Peyer's patch (tissue), 4 donors: ENCODE results near the gene IL1RN. TPM values are rescaled to one million over a fixed set of nuclear protein-coding genes. Genes with fewer than 3 reads are reported as not detected.
A peak's percentile ranks its signal among the peaks of the same experiment; 100 is the strongest.

Experiments used
- DNase-seq, 3 donors: peaks; one replicate each; pipeline ENCODE4 v3.0.0-alpha.2; 2017 to 2019
- H3K27ac ChIP-seq, 4 donors: fragments of 200-600 bp; sonication (generic); one replicate each; pipeline ENCODE4 v1.5.1; 2016 to 2019
- H3K27me3 ChIP-seq, 2 donors: fragments of 200-600 bp; sonication (generic); one replicate each; pipeline ENCODE4 v1.5.1; 2019
- H3K36me3 ChIP-seq, 3 donors: fragments of 200-600 bp; sonication (generic); one replicate each; pipeline ENCODE4 v1.5.1; 2016 to 2019
- H3K4me1 ChIP-seq, 4 donors: fragments of 200-600 bp; sonication (generic); one replicate each; pipeline ENCODE4 v1.5.1; 2016 to 2019
- H3K4me3 ChIP-seq, 4 donors: fragments of 200-600 bp; sonication (generic); 1 replicate in 3 of 4; 2 replicates in 1 of 4; pipeline ENCODE4 v1.5.1; 2016 to 2019; ENCODE audit warnings: mild to moderate bottlenecking in 1 of 4
- H3K9me3 ChIP-seq, 4 donors: fragments of 200-600 bp; sonication (generic); one replicate each; pipeline ENCODE4 v1.5.1; 2016 to 2019; ENCODE audit warnings: mild to moderate bottlenecking in 1 of 4
- POLR2A ChIP-seq, 2 donors: fragments of 450-650 bp; IDR thresholded peaks; one replicate each; pipeline ENCODE4 v1.5.1; 2017; ENCODE audit warnings: antibody characterized with exemption in 2 of 2, mild to moderate bottlenecking in 2 of 2, moderate library complexity in 2 of 2
- total RNA-seq, 4 donors: library from RNA; depleted of rRNA; stranded (reverse); fragments of >200 nt; gene quantifications; one replicate each; pipeline ENCODE4 v1.1.0, GENCODE V29; 2016
- TF ChIP-seq, protein P1 (sequence below), 6 experiments: fragments of 450-650 bp in 4 of 6; fragments of 200-600 bp in 2 of 6; sonication (generic) in 1 of 6; IDR thresholded peaks; one replicate each; pipeline ENCODE4 v1.5.1; 2017 to 2019; ENCODE audit warnings: antibody characterized with exemption in 6 of 6, mild to moderate bottlenecking in 3 of 6, moderate library complexity in 1 of 6

IL1RN gene
- total RNA-seq, 4 donors from 2014 or later = 8.0 to 42.7 (median 17.7) TPM; not detected in 1

DNA sequence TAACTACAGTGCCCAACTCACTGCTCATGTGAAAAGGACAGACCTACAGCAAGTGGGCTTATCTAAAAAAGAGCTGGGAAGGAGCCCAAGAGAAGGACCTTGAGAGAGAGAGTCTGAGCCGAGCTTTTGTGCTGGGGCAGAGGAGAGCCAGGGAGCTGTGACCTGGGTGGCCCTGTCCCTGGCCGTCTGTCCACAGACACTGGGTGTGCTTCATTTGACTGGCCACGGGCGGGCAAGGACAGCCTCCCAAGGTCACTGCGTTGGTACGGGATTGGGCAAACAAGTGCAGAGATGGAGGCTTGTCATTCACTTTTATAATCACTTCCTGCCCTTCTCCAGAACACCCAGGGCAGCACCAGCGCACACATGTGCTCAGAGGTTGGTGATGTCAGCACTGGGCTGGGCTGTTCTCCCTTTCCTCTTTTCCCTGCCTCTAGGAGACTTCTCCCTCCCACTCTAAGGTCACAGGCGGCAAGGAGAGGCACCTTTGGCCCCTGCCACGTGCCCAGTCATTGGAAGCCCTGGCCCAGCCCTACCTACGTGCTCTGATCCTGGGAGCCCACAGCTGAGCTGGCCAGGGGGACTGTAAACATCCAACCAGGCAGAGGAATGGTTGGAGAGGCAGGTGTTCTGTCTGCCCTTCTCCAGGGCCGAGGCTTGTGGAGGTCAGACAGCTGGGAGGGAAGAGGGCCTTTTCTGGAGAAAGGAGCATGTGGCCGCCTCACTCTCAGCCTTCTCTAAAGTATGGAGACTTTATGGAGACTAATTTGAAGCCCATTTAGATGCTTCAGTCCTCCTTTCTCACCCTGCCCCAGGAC, 39.9 kb downstream of the IL1RN start:
- Histone ChIP-seq H3K9me3 (no peaks in the 10 kb centered on the region), H3K27me3 (no peaks in the 10 kb centered on the region), H3K36me3 (no peaks in the 10 kb centered on the region), H3K27ac (peak overlapping the region; percentile 54 to 86 (median 80)), H3K4me3 (no peak overlapping the region), H3K4me1 (peaks cover 3 to 32% (median 10%) of the 10 kb centered on the region in 4 donors)
- DNase-seq = peak in 2 of 3 donors; percentile 90 to 91
- TF ChIP-seq, protein P1, sequence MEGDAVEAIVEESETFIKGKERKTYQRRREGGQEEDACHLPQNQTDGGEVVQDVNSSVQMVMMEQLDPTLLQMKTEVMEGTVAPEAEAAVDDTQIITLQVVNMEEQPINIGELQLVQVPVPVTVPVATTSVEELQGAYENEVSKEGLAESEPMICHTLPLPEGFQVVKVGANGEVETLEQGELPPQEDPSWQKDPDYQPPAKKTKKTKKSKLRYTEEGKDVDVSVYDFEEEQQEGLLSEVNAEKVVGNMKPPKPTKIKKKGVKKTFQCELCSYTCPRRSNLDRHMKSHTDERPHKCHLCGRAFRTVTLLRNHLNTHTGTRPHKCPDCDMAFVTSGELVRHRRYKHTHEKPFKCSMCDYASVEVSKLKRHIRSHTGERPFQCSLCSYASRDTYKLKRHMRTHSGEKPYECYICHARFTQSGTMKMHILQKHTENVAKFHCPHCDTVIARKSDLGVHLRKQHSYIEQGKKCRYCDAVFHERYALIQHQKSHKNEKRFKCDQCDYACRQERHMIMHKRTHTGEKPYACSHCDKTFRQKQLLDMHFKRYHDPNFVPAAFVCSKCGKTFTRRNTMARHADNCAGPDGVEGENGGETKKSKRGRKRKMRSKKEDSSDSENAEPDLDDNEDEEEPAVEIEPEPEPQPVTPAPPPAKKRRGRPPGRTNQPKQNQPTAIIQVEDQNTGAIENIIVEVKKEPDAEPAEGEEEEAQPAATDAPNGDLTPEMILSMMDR (IDR thresholded peaks at IDR 0.05) = peak in 2 of 6 experiments; percentile 7 to 10
- TF ChIP-seq POLR2A (IDR thresholded peaks at IDR 0.05) = peak; percentile 81 to 85

DNA sequence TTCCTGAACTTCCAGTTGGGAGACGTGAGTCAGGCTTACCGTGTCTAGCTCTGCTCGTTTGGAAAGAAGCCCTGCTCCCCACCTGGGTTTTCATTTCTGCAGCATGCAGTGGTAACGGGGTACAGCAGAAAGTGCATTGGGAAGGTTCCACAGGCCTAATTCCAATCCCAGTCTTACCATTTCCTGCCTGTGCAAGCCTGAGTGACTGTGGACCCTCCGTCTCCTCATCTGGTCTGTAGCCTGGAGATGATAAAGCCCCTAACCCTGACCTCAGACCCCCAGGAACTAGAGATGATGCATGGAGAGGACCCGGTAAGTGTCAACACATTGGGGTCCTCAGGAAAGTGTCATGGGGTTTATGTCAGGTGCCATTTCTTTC, 40.6 kb downstream of the IL1RN start:
- peaks cover 3 to 33% (median 13%) of the 10 kb centered on the region in 4 donors for H3K4me1 ChIP-seq
- H3K4me3 ChIP-seq = no peak overlapping the region
- TF ChIP-seq, protein P1 (IDR thresholded peaks at IDR 0.05) = no peak
- no peak for TF ChIP-seq POLR2A (IDR thresholded peaks at IDR 0.05)
- peak overlapping the region; percentile 54 to 86 (median 80) for H3K27ac ChIP-seq
- no peaks in the 10 kb centered on the region for H3K36me3 ChIP-seq
- H3K9me3 ChIP-seq = no peaks in the 10 kb centered on the region
- no peak for DNase-seq
- no peaks in the 10 kb centered on the region for H3K27me3 ChIP-seq

DNA sequence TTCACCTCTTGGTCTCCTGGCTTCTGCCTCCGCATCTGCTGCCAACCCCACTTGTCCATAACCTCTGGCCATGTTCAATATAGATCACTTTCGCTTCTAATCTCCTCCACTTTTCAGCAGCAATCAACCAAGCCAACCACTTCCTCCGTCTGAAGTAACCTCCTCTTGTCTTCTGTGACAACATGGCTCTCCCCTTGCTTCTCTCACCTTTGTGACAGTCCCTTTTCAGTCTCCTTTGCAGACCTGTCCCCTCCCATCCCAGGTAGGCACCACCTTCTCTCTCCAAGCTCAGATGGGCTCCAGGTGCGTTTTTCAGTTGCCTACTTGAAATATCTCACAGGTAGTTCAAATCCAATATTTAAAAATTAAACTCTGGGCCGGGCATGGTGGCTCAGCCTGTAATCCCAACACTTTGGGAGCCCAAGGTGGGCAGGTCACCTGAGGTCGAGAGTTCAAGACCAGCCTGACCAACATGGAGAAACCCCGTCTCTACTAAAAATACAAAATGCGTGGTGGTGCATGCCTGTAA, 41.7 kb downstream of the IL1RN start:
- TF ChIP-seq POLR2A (IDR thresholded peaks at IDR 0.05) = no peak
- TF ChIP-seq, protein P1 (IDR thresholded peaks at IDR 0.05) = no peak
- DNase-seq = peak; percentile 18 to 62 (median 50)
- peak overlapping the region; percentile 30 to 86 (median 64) for H3K27ac ChIP-seq
- no peaks in the 10 kb centered on the region for H3K36me3 ChIP-seq
- H3K4me3 ChIP-seq = peak overlapping the region in 1 of 4 donors; percentile 6
- H3K9me3 ChIP-seq = no peaks in the 10 kb centered on the region
- peaks cover 3 to 37% (median 19%) of the 10 kb centered on the region in 4 donors for H3K4me1 ChIP-seq
- H3K27me3 ChIP-seq = no peaks in the 10 kb centered on the region

DNA sequence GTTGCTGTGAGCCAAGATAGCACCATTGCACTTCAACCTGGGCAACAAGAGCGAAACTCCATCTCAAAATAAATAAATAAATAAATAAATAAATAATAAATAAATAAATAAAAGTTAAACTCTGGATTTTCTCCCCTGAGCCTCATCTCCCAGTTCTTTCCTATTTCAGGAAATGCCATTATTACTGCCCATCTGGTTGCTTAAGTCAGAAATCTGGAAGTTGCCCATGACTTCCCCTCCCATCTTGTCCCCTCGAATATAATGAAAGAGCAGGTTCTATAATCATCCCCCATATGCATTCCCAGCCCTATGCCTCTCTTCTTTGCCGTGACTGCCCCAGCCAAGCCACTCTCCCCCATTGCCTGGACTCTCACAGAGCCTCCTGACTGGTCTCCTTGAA, 42.2 kb downstream of the IL1RN start:
- peak in 1 of 3 donors; percentile 25 for DNase-seq
- Histone ChIP-seq H3K9me3 (no peaks in the 10 kb centered on the region), H3K27me3 (no peaks in the 10 kb centered on the region), H3K27ac (peak overlapping the region in 1 of 4 donors; percentile 76), H3K4me3 (no peak overlapping the region), H3K36me3 (no peaks in the 10 kb centered on the region), H3K4me1 (peaks cover under 1 to 31% (median 19%) of the 10 kb centered on the region in 4 donors)
- no peak for TF ChIP-seq POLR2A (IDR thresholded peaks at IDR 0.05)
- TF ChIP-seq, protein P1 (IDR thresholded peaks at IDR 0.05) = no peak

DNA sequence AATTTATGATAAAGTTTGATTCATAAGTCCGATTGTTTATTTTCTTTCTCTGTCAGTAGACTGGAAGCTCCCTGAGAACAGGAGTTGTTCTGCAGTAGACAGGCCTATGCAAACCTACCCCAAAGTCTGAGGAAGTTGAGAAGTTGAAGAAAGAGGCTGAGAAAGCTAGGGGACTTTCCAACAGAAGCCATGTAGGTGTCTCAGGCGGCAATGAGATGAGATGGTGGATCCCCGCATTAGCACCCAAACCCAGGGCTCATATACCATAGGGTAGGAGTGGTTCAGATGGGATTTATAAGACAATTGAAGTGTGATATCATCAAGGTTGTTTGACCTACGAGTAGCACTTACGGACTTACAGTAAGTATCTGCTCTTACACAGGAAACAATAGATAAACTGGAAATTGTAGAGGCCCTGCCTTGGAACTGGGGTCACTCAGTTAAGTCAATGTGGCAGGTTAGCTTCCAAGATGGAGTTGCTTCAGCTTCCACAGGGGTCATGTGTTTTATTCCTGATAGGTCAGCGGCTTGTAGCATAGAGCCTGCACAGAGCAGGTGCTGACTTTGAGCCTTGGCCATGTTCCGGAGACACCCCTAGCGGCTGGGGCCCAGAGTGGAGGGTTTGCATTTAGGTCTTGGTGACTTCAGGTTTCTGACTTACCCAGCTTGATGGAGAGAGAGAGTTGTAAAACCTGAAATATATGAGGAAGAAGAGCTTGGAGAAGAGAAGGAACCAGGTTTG, 44.1 kb downstream of the IL1RN start:
- H3K4me3 ChIP-seq = no peak overlapping the region
- no peak overlapping the region for H3K27ac ChIP-seq
- H3K36me3 ChIP-seq = no peaks in the 10 kb centered on the region
- peaks cover 0 to 22% (median 17%) of the 10 kb centered on the region in 4 donors for H3K4me1 ChIP-seq
- H3K9me3 ChIP-seq = no peaks in the 10 kb centered on the region
- no peaks in the 10 kb centered on the region for H3K27me3 ChIP-seq
- TF ChIP-seq, protein P1 (IDR thresholded peaks at IDR 0.05) = no peak
- no peak for TF ChIP-seq POLR2A (IDR thresholded peaks at IDR 0.05)
- DNase-seq = peak in 2 of 3 donors; percentile 20 to 25
